Kidney (tissue), 14 donors: ENCODE data around the gene FAM180B. TPM values are rescaled to one million over a fixed set of nuclear protein-coding genes. Genes with fewer than 3 reads are reported as not detected.

Experiments used
- DNase-seq, 5 donors: peaks; one replicate each; pipeline ENCODE4 v3.0.0-alpha.2; 2013 to 2020
- FAIRE-seq: peaks from 2 replicates; lab custom pipeline; 2012; peaks lifted over from hg19 to GRCh38; lab: Jason Lieb, UNC
- H3K27ac ChIP-seq, 2 donors: one replicate each; pipeline ENCODE4 v1.7.0; 2013; ENCODE audit warnings: low read depth in 2 of 2, low read length in 2 of 2, inconsistent platforms in 1 of 2
- H3K27me3 ChIP-seq: one replicate; pipeline ENCODE4 v1.7.1; 2013; ENCODE audit warnings: low read length, inconsistent platforms; ENCODE audit not compliant: control insufficient read depth, insufficient read depth
- H3K36me3 ChIP-seq, 3 donors: one replicate each; pipeline versions ENCODE4 v1.7.0 to v1.7.1; 2013; ENCODE audit warnings: low read length in 3 of 3, control low read depth in 1 of 3, inconsistent platforms in 1 of 3; ENCODE audit not compliant: insufficient read depth in 3 of 3, control insufficient read depth in 2 of 3
- H3K4me1 ChIP-seq, 3 donors: one replicate each; pipeline versions ENCODE4 v1.7.0 to v1.7.1; 2013; ENCODE audit warnings: low read length in 3 of 3, inconsistent platforms in 1 of 3, low read depth in 1 of 3; ENCODE audit not compliant: control insufficient read depth in 2 of 3, insufficient read depth in 2 of 3
- H3K4me3 ChIP-seq, 3 donors: one replicate each; pipeline versions ENCODE4 v1.7.0 to v1.8.1; 2013; ENCODE audit warnings: low read length in 3 of 3, control low read depth in 1 of 3, inconsistent platforms in 1 of 3
- H3K9ac ChIP-seq, 3 donors: one replicate each; pipeline versions ENCODE4 v1.7.0 to v1.7.1; 2013; ENCODE audit warnings: low read length in 3 of 3, control low read depth in 1 of 3, inconsistent platforms in 1 of 3
- H3K9me3 ChIP-seq, 3 donors: one replicate each; pipeline versions ENCODE4 v1.7.0 to v1.7.1; 2013; ENCODE audit warnings: low read length in 3 of 3, control low read depth in 1 of 3, inconsistent platforms in 1 of 3; ENCODE audit not compliant: control insufficient read depth in 2 of 3, insufficient read depth in 1 of 3
- intact Hi-C: fragments of 100-400 bp; cut with DNase I; formaldehyde crosslinking; loops from one replicate; pipeline ENCODE4 v1.11.1; 2022
- polyA plus RNA-seq: library from polyadenylated mRNA; stranded (reverse); fragments of 350-450 nt; fragmentation: Illumina TruSeq; extraction: RNeasy Lipid Tissue Mini Kit (QIAGEN cat#74804); gene quantifications from one replicate; pipeline ENCODE4 v1.2.3, GENCODE V29; 2014; ENCODE audit warnings: low read depth, low replicate concordance; ENCODE audit not compliant: insufficient read depth
- total RNA-seq: library from RNA; stranded (reverse); fragmentation: NEBNext Ultra II Directional; extraction: Animal tissue kit (Norgen Biotek cat#: 25700); gene quantifications from one replicate; pipeline ENCODE4 v1.2.1, GENCODE V29; 2021
- TF ChIP-seq, protein P1 (sequence below): IDR thresholded peaks from 3 replicates; pipeline ENCODE4 v1.5.1; 2012; ENCODE audit warnings: mild to moderate bottlenecking, moderate library complexity, borderline replicate concordance; ENCODE audit not compliant: insufficient read depth; ENCODE audit errors: extremely low read depth
- donor health status: control.
- donor health status: control.
- donor health status: control.
- donor health status: control.
- donor health status: control.
- donor health status: DM: yes; HTN: yes; CAD: no.
- donor health status: Normal renal cell carcinoma (clear cell type).

FAM180B gene
- total and polyA plus RNA-seq, 2 donors from 2014 or later = not detected

GRCh38 chr11:47617417-47617809 lies 30.9 kb downstream of the FAM180B start:
- Histone ChIP-seq H3K4me1 (no peaks in the 10 kb centered on the region), H3K27ac (no peak overlapping the region), H3K9me3 (no peaks in the 10 kb centered on the region), H3K9ac (no peak overlapping the region), H3K27me3 (no peaks in the 10 kb centered on the region), H3K4me3 (no peak overlapping the region), H3K36me3 (peaks cover 2 to 22% (median 14%) of the 10 kb centered on the region in 3 donors)
- no peak for DNase-seq
- FAIRE-seq = no peak
- intact Hi-C loops = no loop called here
- TF ChIP-seq, protein P1, sequence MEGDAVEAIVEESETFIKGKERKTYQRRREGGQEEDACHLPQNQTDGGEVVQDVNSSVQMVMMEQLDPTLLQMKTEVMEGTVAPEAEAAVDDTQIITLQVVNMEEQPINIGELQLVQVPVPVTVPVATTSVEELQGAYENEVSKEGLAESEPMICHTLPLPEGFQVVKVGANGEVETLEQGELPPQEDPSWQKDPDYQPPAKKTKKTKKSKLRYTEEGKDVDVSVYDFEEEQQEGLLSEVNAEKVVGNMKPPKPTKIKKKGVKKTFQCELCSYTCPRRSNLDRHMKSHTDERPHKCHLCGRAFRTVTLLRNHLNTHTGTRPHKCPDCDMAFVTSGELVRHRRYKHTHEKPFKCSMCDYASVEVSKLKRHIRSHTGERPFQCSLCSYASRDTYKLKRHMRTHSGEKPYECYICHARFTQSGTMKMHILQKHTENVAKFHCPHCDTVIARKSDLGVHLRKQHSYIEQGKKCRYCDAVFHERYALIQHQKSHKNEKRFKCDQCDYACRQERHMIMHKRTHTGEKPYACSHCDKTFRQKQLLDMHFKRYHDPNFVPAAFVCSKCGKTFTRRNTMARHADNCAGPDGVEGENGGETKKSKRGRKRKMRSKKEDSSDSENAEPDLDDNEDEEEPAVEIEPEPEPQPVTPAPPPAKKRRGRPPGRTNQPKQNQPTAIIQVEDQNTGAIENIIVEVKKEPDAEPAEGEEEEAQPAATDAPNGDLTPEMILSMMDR = no peak

GRCh38 chr11:47620836-47621378 lies 34.4 kb downstream of the FAM180B start:
- no peaks in the 10 kb centered on the region for H3K9me3 ChIP-seq
- peaks cover 4 to 37% (median 20%) of the 10 kb centered on the region in 3 donors for H3K36me3 ChIP-seq
- TF ChIP-seq, protein P1 = no peak
- DNase-seq (no peak), FAIRE-seq (no peak)
- no peaks in the 10 kb centered on the region for H3K27me3 ChIP-seq
- intact Hi-C loops = no loop called here
- no peaks in the 10 kb centered on the region for H3K4me1 ChIP-seq
- no peak overlapping the region for H3K9ac ChIP-seq
- no peak overlapping the region for H3K27ac ChIP-seq
- no peak overlapping the region for H3K4me3 ChIP-seq

DNA sequence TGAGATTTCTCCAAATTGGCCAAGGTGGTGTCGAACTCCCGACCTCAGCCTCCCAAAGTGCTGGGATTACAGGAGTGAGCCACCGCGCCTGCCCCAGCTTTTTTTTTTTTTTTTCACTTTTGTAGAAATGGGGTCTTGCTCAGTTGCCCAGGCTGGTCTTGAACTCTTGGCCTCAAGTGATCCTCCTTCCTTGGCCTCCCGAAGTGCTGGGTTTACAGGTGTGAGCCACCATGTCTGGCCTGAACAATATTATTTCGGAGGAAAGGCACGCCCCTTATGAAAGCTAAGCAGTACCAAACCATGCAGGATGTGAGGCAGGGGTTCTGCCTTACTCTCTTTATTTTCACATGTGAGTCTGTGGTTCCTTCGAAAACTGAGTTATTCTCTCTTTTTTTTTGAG lies 39.8 kb downstream of the FAM180B start:
- TF ChIP-seq, protein P1 = no peak
- H3K27me3 ChIP-seq = no peaks in the 10 kb centered on the region
- no peak for FAIRE-seq
- H3K9me3 ChIP-seq = no peaks in the 10 kb centered on the region
- H3K4me3 ChIP-seq = no peak overlapping the region
- H3K9ac ChIP-seq = no peak overlapping the region
- no peak overlapping the region for H3K27ac ChIP-seq
- H3K36me3 ChIP-seq = peaks cover 7 to 49% (median 31%) of the 10 kb centered on the region in 3 donors
- intact Hi-C loops = no loop called here
- no peak for DNase-seq
- H3K4me1 ChIP-seq = no peaks in the 10 kb centered on the region

DNA sequence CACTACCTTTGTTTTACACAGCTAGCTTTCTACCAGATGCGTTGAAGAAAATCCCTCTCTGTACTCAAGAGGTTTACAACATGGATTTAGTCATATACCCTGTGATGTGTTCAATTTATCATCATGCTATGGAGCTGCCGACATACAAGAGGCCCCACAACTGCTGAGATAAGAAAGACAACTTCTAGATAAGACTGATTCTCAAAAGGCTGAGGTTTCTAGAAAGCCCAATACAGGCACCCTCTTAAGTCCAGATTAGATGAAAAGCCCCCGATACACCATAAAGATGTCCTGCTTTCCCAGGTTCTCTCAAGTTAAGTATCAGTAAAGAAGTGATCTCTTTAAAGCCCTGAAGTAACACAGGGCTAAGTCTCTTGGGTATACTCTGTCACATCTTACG lies 41.5 kb downstream of the FAM180B start:
- no peak for DNase-seq
- Histone ChIP-seq H3K4me1 (no peaks in the 10 kb centered on the region), H3K27ac (no peak overlapping the region), H3K27me3 (no peaks in the 10 kb centered on the region), H3K36me3 (peaks cover 5 to 39% (median 26%) of the 10 kb centered on the region in 3 donors), H3K9me3 (no peaks in the 10 kb centered on the region), H3K4me3 (no peak overlapping the region), H3K9ac (no peak overlapping the region)
- intact Hi-C loops = no loop called here
- TF ChIP-seq, protein P1 = no peak
- FAIRE-seq = no peak
